Sigmoid colon (tissue), 7 donors: ENCODE results near the gene CLEC4C. TPM values are rescaled to one million over a fixed set of nuclear protein-coding genes. Genes with fewer than 3 reads are reported as not detected.

ENCODE experiments used
- DNase-seq: peaks from one replicate; pipeline ENCODE4 v3.0.0-alpha.2; 2019
- H3K27ac ChIP-seq, 4 donors: fragments of 200-600 bp; sonication (generic); one replicate each; pipeline ENCODE4 v1.5.1; 2016 to 2019; ENCODE audit warnings: mild to moderate bottlenecking in 1 of 4
- H3K27me3 ChIP-seq, 3 donors: fragments of 200-600 bp; sonication (generic); one replicate each; pipeline ENCODE4 v1.5.1; 2019; ENCODE audit warnings: mild to moderate bottlenecking in 1 of 3
- H3K36me3 ChIP-seq, 4 donors: fragments of 200-600 bp; sonication (generic); one replicate each; pipeline ENCODE4 v1.5.1; 2016 to 2019
- H3K4me1 ChIP-seq, 4 donors: fragments of 200-600 bp; sonication (generic); one replicate each; pipeline ENCODE4 v1.5.1; 2017 to 2019
- H3K4me3 ChIP-seq, 4 donors: fragments of 200-600 bp; sonication (generic); one replicate each; pipeline ENCODE4 v1.5.1; 2017 to 2019; ENCODE audit warnings: mild to moderate bottlenecking in 2 of 4, moderate library complexity in 1 of 4
- H3K9me3 ChIP-seq, 4 donors: fragments of 200-600 bp in 3 of 4; sonication (generic) in 3 of 4; one replicate each; pipeline versions ENCODE4 v1.5.1 to v1.6.1; 2013 to 2019
- EP300 ChIP-seq, 4 donors: sonication (generic); formaldehyde crosslinking; IDR thresholded peaks; one replicate each; pipeline ENCODE4 v1.6.1; 2017; ENCODE audit warnings: antibody characterized with exemption in 4 of 4
- POLR2A ChIP-seq, 2 donors: fragments of 450-650 bp; IDR thresholded peaks; one replicate each; pipeline ENCODE4 v1.6.1; 2016; ENCODE audit warnings: antibody characterized with exemption in 2 of 2, mild to moderate bottlenecking in 2 of 2, moderate library complexity in 2 of 2
- POLR2AphosphoS5 ChIP-seq, 4 donors: sonication (generic); formaldehyde crosslinking; IDR thresholded peaks; one replicate each; pipeline ENCODE4 v1.6.1; 2017; ENCODE audit warnings: antibody characterized with exemption in 4 of 4
- WGBS, 2 donors: extraction: QIAGEN DNeasy Blood & Tissue Kit; methylation state at CpG; one replicate each; pipeline ENCODE4 v1.1.7; 2013; 5-methylcytosine and 5-hydroxymethylcytosine counted together
- intact Hi-C: fragments of 100-400 bp; cut with DNase I; formaldehyde crosslinking; loops from one replicate; pipeline ENCODE4 v1.15.1; 2023
- polyA plus RNA-seq, 3 donors: library from polyadenylated mRNA; stranded (reverse); fragments of 200-250 nt; gene quantifications; one replicate each; pipeline ENCODE4 v1.2.3, GENCODE V29; 2013
- total RNA-seq, 4 donors: library from RNA; depleted of rRNA; stranded (reverse); fragments of >200 nt; gene quantifications; one replicate each; pipeline ENCODE4 v1.1.0, GENCODE V29; 2016
- TF ChIP-seq, protein P1 (sequence below), 4 experiments: fragments of 450-650 bp in 3 of 4; fragments of 200-600 bp in 1 of 4; IDR thresholded peaks; one replicate each; pipeline ENCODE4 v1.5.1; 2016 to 2019; ENCODE audit warnings: antibody characterized with exemption in 4 of 4, mild to moderate bottlenecking in 3 of 4, moderate library complexity in 2 of 4
- donor health status: healthy with polysubstance abuse.
- donor health status: Bipolar disorder and iron deficiency.
- donor health status: healthy.

The CLEC4C gene
- total and polyA plus RNA-seq, 7 donors, result 0.16 TPM; not detected in 6

DNA sequence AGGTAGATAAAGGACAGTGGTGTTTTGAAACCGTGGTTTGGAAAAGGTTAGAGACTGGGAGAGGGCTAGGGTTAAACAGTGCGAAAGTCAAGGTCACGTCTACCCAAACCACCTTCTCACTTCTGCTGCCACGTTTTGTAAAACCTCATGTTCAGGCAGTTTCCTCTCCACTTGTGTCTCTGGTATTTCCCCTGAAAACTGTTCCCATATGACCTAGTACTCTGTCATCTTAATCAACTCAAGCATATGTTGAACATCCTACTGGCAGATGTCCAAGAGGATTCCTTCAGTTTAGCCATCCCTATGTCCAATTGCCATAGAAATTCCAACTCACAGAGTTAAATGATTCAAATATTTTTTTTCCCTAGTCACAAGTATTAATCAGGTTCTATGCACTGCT is 17.4 kb downstream of the CLEC4C start:
- H3K9me3 ChIP-seq, result no peaks in the 10 kb centered on the region
- no peak overlapping the region for H3K27ac ChIP-seq
- WGBS, 2 donors, result 38 to 55% methylated on average over 4 of the region's 4 CpGs
- no peaks in the 10 kb centered on the region for H3K27me3 ChIP-seq
- H3K36me3 ChIP-seq, result no peaks in the 10 kb centered on the region
- DNase-seq, result no peak
- intact Hi-C loops, result no loop called here
- H3K4me3 ChIP-seq, result no peak overlapping the region
- H3K4me1 ChIP-seq, result no peaks in the 10 kb centered on the region
- TF ChIP-seq POLR2A (IDR thresholded peaks at IDR 0.05) (no peak), EP300 (IDR thresholded peaks at IDR 0.05) (no peak), POLR2AphosphoS5 (IDR thresholded peaks at IDR 0.05) (no peak)
- TF ChIP-seq, protein P1, sequence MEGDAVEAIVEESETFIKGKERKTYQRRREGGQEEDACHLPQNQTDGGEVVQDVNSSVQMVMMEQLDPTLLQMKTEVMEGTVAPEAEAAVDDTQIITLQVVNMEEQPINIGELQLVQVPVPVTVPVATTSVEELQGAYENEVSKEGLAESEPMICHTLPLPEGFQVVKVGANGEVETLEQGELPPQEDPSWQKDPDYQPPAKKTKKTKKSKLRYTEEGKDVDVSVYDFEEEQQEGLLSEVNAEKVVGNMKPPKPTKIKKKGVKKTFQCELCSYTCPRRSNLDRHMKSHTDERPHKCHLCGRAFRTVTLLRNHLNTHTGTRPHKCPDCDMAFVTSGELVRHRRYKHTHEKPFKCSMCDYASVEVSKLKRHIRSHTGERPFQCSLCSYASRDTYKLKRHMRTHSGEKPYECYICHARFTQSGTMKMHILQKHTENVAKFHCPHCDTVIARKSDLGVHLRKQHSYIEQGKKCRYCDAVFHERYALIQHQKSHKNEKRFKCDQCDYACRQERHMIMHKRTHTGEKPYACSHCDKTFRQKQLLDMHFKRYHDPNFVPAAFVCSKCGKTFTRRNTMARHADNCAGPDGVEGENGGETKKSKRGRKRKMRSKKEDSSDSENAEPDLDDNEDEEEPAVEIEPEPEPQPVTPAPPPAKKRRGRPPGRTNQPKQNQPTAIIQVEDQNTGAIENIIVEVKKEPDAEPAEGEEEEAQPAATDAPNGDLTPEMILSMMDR (IDR thresholded peaks at IDR 0.05), result no peak

DNA sequence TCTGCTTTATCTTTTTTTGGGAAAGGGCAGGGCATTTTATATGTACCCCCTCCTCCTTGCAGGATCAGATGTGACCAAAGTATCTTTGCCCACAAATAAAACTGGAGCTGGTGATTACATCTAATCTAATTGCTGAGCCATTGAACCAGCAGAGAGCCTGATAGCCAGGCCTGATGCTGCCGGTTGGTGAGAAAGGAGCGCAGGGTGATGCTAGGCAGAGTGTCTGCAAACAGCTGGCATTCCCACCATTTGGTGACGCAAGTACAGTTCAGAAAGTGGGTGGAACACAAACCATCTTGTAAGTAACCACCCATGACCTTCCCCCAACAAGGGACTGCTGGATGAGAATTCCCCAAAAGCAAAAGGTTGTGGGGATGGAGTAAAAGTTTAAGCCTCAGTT is 23.2 kb downstream of the CLEC4C start:
- no peak for DNase-seq
- Histone ChIP-seq H3K36me3 (no peaks in the 10 kb centered on the region), H3K4me1 (no peaks in the 10 kb centered on the region), H3K9me3 (no peaks in the 10 kb centered on the region), H3K4me3 (no peak overlapping the region), H3K27me3 (no peaks in the 10 kb centered on the region), H3K27ac (no peak overlapping the region)
- intact Hi-C loops, result no loop called here
- 79 to 87% methylated on average over 3 of the region's 3 CpGs for WGBS, 2 donors
- no peak for TF ChIP-seq EP300 (IDR thresholded peaks at IDR 0.05)
- TF ChIP-seq, protein P1 (IDR thresholded peaks at IDR 0.05), result no peak
- no peak for TF ChIP-seq POLR2AphosphoS5 (IDR thresholded peaks at IDR 0.05)
- TF ChIP-seq POLR2A (IDR thresholded peaks at IDR 0.05), result no peak

DNA sequence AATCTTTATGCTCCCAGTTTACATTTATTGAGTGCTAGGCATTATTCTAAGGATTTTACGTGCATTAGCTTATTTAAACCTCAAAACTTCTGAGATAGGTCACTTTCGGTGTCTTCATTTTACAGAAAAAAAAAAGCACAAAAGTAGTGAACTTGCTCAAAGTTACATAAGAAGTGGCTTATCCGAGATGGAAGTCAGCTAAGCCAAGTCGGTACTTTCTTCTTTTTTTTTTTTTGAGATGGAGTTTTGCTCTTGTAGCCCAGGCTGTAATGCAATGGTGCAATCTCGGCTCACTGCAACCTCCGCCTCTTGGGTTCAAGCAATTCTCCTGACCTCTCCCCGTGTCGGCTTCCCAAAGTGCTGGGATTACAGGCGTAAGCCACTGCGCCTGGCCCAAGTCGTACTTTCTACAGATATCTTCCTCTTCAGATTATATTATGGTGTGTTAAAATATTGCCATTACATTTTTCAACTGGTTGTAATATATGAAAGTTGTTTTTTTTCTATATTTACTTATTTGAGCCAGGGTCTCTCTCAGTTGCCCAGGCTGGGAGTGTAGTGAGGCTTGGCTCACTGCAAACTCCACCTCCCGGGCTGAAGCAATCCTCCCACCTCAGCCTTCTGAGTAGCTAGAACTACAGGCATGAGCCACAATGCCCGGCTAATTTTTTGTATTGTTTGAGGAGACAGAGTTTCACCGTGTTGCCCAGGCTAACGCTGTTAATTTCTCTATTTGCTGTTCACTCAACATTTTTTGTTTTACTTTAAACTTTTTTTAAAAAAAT is 27.0 kb downstream of the CLEC4C start:
- DNase-seq, result no peak
- Histone ChIP-seq H3K4me1 (no peaks in the 10 kb centered on the region), H3K36me3 (no peaks in the 10 kb centered on the region), H3K27me3 (no peaks in the 10 kb centered on the region), H3K4me3 (no peak overlapping the region), H3K27ac (no peak overlapping the region), H3K9me3 (no peaks in the 10 kb centered on the region)
- TF ChIP-seq EP300 (IDR thresholded peaks at IDR 0.05) (no peak), POLR2A (IDR thresholded peaks at IDR 0.05) (no peak), POLR2AphosphoS5 (IDR thresholded peaks at IDR 0.05) (no peak)
- TF ChIP-seq, protein P1 (IDR thresholded peaks at IDR 0.05), result no peak
- intact Hi-C loops, result no loop called here
- WGBS, 2 donors, result 54 to 70% methylated on average over 15 of the region's 15 CpGs

- no peak for DNase-seq
- Histone ChIP-seq H3K27me3 (no peaks in the 10 kb centered on the region), H3K4me3 (no peak overlapping the region), H3K27ac (no peak overlapping the region), H3K36me3 (no peaks in the 10 kb centered on the region), H3K9me3 (no peaks in the 10 kb centered on the region), H3K4me1 (no peaks in the 10 kb centered on the region)
- intact Hi-C loops, result no loop called here
- WGBS, 2 donors, result 7 to 27% methylated on average over 5 of the region's 5 CpGs
- TF ChIP-seq POLR2A (IDR thresholded peaks at IDR 0.05) (no peak), POLR2AphosphoS5 (IDR thresholded peaks at IDR 0.05) (no peak), EP300 (IDR thresholded peaks at IDR 0.05) (no peak)
- TF ChIP-seq, protein P1 (IDR thresholded peaks at IDR 0.05), result no peak
Observed at GRCh38 chr12:7716381-7716780, 30.8 kb downstream of the CLEC4C start.
